OCI-LY3 (cell line): ENCODE measurements around the gene MAD1L1.

Source experiments
- EZH2phosphoT487 ChIP-seq: fragments of 200-600 bp; shearing (Covaris generic); IDR thresholded peaks from 2 replicates; pipeline ENCODE4 v1.6.1; 2018; ENCODE audit warnings: antibody characterized with exemption, mixed run types, low read depth
- TF ChIP-seq, protein P1 (sequence below): fragments of 200-600, 300-600 bp; sonication (generic); IDR thresholded peaks from 2 replicates; pipeline ENCODE4 v1.5.1; 2014; ENCODE audit warnings: antibody characterized with exemption, low read length, low read depth

- TF ChIP-seq, protein P1, sequence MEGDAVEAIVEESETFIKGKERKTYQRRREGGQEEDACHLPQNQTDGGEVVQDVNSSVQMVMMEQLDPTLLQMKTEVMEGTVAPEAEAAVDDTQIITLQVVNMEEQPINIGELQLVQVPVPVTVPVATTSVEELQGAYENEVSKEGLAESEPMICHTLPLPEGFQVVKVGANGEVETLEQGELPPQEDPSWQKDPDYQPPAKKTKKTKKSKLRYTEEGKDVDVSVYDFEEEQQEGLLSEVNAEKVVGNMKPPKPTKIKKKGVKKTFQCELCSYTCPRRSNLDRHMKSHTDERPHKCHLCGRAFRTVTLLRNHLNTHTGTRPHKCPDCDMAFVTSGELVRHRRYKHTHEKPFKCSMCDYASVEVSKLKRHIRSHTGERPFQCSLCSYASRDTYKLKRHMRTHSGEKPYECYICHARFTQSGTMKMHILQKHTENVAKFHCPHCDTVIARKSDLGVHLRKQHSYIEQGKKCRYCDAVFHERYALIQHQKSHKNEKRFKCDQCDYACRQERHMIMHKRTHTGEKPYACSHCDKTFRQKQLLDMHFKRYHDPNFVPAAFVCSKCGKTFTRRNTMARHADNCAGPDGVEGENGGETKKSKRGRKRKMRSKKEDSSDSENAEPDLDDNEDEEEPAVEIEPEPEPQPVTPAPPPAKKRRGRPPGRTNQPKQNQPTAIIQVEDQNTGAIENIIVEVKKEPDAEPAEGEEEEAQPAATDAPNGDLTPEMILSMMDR, result no peak
- TF ChIP-seq EZH2phosphoT487, result no peak
These were observed 267.7 kb downstream of the MAD1L1 start for GRCh38 chr7:1964913-1965578.
